Stimulated activated CD4-positive, alpha-beta T cell treated with anti-CD3 and anti-CD28 coated beads, Interleukin-4, amount 100 ng/mL, for 24 hours (primary cell): ENCODE data around the gene MYCBPAP.
"Not testable (repeated sequence)": the region's sequence is repeated elsewhere in the genome, so short reads cannot be mapped to it uniquely, and the experiment has no call there.

Experiments
- DNase-seq: peaks from one replicate; pipeline ENCODE4 v3.0.0-alpha.2; 2020

Gene MYCBPAP

GRCh38 chr17:50471009-50471905 is 37.0 kb upstream of the MYCBPAP start:
- no peak for DNase-seq

GRCh38 chr17:50472286-50472685 is 36.0 kb upstream of the MYCBPAP start:
- DNase-seq = no peak

GRCh38 chr17:50472761-50473161 is 35.5 kb upstream of the MYCBPAP start:
- DNase-seq = not testable (repeated sequence)

GRCh38 chr17:50473901-50474300 is 34.3 kb upstream of the MYCBPAP start:
- no peak for DNase-seq

GRCh38 chr17:50474523-50474922 is 33.7 kb upstream of the MYCBPAP start:
- DNase-seq = no peak

GRCh38 chr17:50475362-50475761 is 32.9 kb upstream of the MYCBPAP start:
- no peak for DNase-seq

- not testable (repeated sequence) for DNase-seq
Observed at GRCh38 chr17:50475775-50476544, 32.3 kb upstream of the MYCBPAP start.

- DNase-seq = no peak
Observed at GRCh38 chr17:50476545-50477315, 31.5 kb upstream of the MYCBPAP start.

- peak; percentile 8 for DNase-seq
Observed at GRCh38 chr17:50477976-50478375, 30.3 kb upstream of the MYCBPAP start.

- DNase-seq = peak; percentile 86
Observed at GRCh38 chr17:50478391-50479381, 29.6 kb upstream of the MYCBPAP start, which contains the start of gene RSAD1. Gene RSAD1, plus strand, starts transcription at chr17:50478860. Its CDS starts 25 bp downstream, at chr17:50478885.

GRCh38 chr17:50479522-50480141 is 28.6 kb upstream of the MYCBPAP start:
- peak; percentile 75 for DNase-seq

GRCh38 chr17:50480142-50480764 is 28.0 kb upstream of the MYCBPAP start:
- DNase-seq = no peak

GRCh38 chr17:50480854-50481490 is 27.3 kb upstream of the MYCBPAP start:
- no peak for DNase-seq

GRCh38 chr17:50481648-50482047 is 26.6 kb upstream of the MYCBPAP start:
- no peak for DNase-seq

- DNase-seq = no peak
Observed at GRCh38 chr17:50482110-50482509, 26.1 kb upstream of the MYCBPAP start.

GRCh38 chr17:50482516-50482915 is 25.7 kb upstream of the MYCBPAP start:
- peak; percentile 80 for DNase-seq

GRCh38 chr17:50483266-50483665 is 25.0 kb upstream of the MYCBPAP start:
- DNase-seq = no peak

- DNase-seq = no peak
Observed at GRCh38 chr17:50484386-50485155, 23.7 kb upstream of the MYCBPAP start.
